KMS-11 (cell line): Measurements from ENCODE around the gene PCDHA13.

ENCODE experiments used
- H2AFZ ChIP-seq: fragments of 200-600 bp; sonication (generic); 2 replicates; pipeline ENCODE4 v1.6.1; 2016; ENCODE audit warnings: antibody characterized with exemption, mixed run types, low read depth
- H3K27ac ChIP-seq: fragments of 200-600 bp; sonication (generic); 2 replicates; pipeline ENCODE4 v1.6.1; 2016; ENCODE audit warnings: mild to moderate bottlenecking, mixed run types
- H3K27me3 ChIP-seq: fragments of 200-600 bp; sonication (generic); 2 replicates; pipeline ENCODE4 v1.6.1; 2017; ENCODE audit warnings: mild to moderate bottlenecking, low read depth, mixed run types, moderate library complexity; ENCODE audit not compliant: insufficient read depth
- H3K36me3 ChIP-seq: fragments of 200-600 bp; sonication (generic); 2 replicates; pipeline ENCODE4 v1.6.1; 2017; ENCODE audit warnings: mild to moderate bottlenecking, mixed run types; ENCODE audit not compliant: insufficient read depth
- H3K4me1 ChIP-seq: fragments of 200-600 bp; sonication (generic); 2 replicates; pipeline ENCODE4 v1.6.1; 2016; ENCODE audit warnings: mild to moderate bottlenecking, low read depth, mixed run types; ENCODE audit not compliant: poor library complexity, severe bottlenecking
- H3K4me2 ChIP-seq: fragments of 200-600 bp; sonication (generic); 2 replicates; pipeline ENCODE4 v1.7.0; 2016; ENCODE audit warnings: mild to moderate bottlenecking, mixed run types
- H3K4me3 ChIP-seq: fragments of 200-600 bp; sonication (generic); IDR thresholded peaks from 2 replicates; pipeline ENCODE4 v1.6.1; 2017; ENCODE audit warnings: low read depth, low read length, mixed read lengths; ENCODE audit not compliant: insufficient read depth
- H3K79me2 ChIP-seq: fragments of 200-600 bp; sonication (generic); 2 replicates; pipeline ENCODE4 v1.6.1; 2016; ENCODE audit warnings: low read depth, mixed run types; ENCODE audit not compliant: insufficient read depth
- H3K9ac ChIP-seq: fragments of 200-600 bp; sonication (generic); 2 replicates; pipeline ENCODE4 v1.6.1; 2016; ENCODE audit warnings: mild to moderate bottlenecking, mixed run types
- H4K20me1 ChIP-seq: fragments of 200-600 bp; sonication (generic); 2 replicates; pipeline ENCODE4 v1.6.1; 2016; ENCODE audit warnings: mild to moderate bottlenecking, mixed run types; ENCODE audit not compliant: insufficient read depth
- TF ChIP-seq, protein P1 (sequence below): fragments of 200-600 bp; sonication (generic); conservative IDR thresholded peaks from 2 replicates; pipeline ENCODE4 v1.6.1; 2017; ENCODE audit warnings: low read depth, mild to moderate bottlenecking, antibody characterized with exemption, low read length, moderate library complexity, mixed read lengths

PCDHA13 gene

DNA sequence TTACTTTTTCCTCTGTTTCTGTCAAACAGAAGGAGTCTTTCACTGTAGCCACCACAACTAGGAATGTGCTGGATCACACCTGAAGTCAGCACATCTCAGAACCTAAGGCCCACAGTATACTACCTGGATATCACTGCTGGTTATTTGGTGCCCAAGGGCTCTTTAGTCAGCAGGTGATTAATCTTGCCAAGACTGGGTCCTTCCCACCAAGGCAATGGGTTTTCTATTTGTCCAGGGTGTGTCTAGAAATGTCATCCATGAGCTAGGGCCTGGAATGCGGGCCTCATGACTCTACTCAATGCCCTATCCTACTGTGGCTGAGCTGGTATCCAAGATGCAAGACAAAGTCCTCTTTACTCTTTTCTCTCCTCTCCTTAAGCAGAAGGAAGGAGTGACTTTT, 34.4 kb downstream of the PCDHA13 start:
- Histone ChIP-seq H3K27me3 (no peaks in the 10 kb centered on the region), H4K20me1 (no peaks in the 10 kb centered on the region), H3K36me3 (no peaks in the 10 kb centered on the region), H3K4me3 (no peak overlapping the region), H3K4me1 (no peaks in the 10 kb centered on the region), H3K4me2 (no peak overlapping the region), H3K27ac (no peak overlapping the region), H3K9ac (no peak overlapping the region), H3K79me2 (no peaks in the 10 kb centered on the region), H2AFZ (no peak overlapping the region)
- TF ChIP-seq, protein P1, sequence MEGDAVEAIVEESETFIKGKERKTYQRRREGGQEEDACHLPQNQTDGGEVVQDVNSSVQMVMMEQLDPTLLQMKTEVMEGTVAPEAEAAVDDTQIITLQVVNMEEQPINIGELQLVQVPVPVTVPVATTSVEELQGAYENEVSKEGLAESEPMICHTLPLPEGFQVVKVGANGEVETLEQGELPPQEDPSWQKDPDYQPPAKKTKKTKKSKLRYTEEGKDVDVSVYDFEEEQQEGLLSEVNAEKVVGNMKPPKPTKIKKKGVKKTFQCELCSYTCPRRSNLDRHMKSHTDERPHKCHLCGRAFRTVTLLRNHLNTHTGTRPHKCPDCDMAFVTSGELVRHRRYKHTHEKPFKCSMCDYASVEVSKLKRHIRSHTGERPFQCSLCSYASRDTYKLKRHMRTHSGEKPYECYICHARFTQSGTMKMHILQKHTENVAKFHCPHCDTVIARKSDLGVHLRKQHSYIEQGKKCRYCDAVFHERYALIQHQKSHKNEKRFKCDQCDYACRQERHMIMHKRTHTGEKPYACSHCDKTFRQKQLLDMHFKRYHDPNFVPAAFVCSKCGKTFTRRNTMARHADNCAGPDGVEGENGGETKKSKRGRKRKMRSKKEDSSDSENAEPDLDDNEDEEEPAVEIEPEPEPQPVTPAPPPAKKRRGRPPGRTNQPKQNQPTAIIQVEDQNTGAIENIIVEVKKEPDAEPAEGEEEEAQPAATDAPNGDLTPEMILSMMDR = no peak

DNA sequence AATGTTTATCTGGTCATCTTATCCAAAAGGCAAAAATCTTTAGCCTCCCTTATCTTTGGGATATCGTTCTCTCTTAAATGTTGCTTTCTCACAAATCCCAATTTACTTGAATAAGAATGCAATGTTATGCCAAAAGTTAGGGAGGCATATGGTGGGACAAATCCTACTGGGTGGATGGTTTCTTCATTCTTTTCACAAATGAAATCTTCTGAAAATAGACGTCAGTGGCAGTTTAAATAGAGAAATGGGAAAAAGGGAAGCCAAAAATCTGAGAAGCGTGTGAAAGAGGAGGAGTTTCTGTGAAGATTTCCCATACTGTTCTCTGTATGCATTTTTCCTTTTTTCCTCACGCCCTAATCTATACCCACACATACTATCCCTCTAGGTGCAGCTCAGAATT, 41.7 kb downstream of the PCDHA13 start:
- Histone ChIP-seq H3K36me3 (no peaks in the 10 kb centered on the region), H2AFZ (no peak overlapping the region), H3K27me3 (no peaks in the 10 kb centered on the region), H3K4me3 (no peak overlapping the region), H3K79me2 (no peaks in the 10 kb centered on the region), H3K4me1 (no peaks in the 10 kb centered on the region), H3K4me2 (no peak overlapping the region), H4K20me1 (no peaks in the 10 kb centered on the region), H3K27ac (no peak overlapping the region), H3K9ac (no peak overlapping the region)
- TF ChIP-seq, protein P1 = no peak

DNA sequence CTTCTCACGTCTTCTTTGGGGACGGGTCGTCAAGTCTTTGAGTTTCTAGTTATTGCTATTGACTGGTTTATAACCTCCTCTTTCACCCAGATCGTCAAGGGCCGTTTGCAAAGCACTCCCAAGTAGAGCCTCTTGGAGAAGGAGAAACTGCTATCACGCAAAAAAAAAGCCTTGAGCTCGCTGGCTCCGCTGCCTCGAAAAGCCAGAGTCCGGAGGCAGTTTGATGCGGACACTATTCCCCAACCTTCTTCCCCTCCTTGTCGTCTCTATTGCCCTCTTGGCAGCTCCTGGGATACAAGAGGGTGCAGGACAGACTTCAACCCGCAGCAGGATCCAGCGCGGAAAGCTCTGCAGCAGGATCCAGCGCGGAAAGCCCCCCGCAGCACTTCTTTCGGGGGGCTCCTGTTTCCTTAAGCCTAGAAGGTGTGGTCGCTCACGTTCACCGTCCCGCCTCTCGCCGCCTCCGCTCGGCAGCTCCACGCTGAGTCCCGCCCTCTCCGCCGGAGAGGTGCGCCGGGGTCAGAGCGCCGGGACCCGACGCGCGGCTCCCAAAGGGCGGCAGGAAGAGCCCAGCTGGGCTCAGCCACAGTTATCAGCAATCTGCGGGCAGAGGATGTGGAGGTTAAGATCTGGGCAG, 44.0 kb downstream of the PCDHA13 start, which contains the start of gene PCDHAC1:
Gene PCDHAC1, plus strand, starts transcription at position 494 of the 637 bp plus-strand sequence. CDS start 594 bp downstream, outside the sequence.
- H3K9ac ChIP-seq = no peak within 1 kb of the TSS
- no peak within 1 kb of the TSS for H3K4me2 ChIP-seq
- TF ChIP-seq, protein P1 = no peak
- H2AFZ ChIP-seq = no peak within 1 kb of the TSS
- no peaks in the 10 kb centered on the region for H3K36me3 ChIP-seq
- H3K27ac ChIP-seq = no peak within 1 kb of the TSS
- no peaks in the 10 kb centered on the region for H3K27me3 ChIP-seq
- no peaks in the 10 kb centered on the region for H4K20me1 ChIP-seq
- H3K79me2 ChIP-seq = no peaks in the 10 kb centered on the region
- no peaks in the 10 kb centered on the region for H3K4me1 ChIP-seq
- H3K4me3 ChIP-seq = no peak within 1 kb of the TSS

DNA sequence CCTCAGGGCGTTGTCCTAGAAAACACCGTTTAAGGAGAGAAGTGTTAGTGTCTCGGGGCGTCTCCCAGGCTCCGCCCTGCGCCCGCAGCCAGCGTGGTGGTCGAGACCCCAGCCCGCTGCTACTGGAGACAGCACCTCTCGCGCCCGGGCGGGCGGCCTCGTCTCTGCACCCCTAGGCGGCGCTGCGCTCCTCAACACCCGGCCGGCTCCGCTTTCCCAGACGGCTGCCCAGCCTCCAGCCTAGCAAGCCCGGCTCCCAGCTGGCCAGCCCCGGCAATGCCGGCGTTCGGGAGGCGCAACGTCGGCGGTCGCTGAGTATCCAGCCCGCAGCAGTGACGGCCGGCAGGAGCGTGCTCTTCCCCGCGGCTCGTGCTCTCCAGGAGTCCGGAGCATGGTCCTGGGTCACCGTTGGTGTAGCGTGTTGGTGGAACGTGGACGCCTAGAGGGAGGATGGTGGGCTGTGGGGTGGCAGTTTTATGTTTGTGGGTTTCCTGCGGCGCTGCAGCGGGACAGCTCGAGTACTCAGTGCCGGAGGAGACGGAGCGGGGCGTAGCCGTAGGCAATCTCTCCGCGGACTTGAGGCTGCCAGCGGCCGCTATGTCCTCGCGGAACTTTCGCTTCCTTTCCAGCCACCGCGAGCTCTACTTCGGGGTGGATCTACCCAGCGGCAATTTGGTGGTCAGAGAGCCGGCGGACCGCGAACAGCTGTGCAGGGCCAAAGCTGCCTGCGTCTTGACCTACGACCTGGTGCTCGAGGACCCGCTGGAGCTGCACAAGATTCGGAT, 44.7 kb downstream of the PCDHA13 start:
- Histone ChIP-seq H3K27me3 (no peaks in the 10 kb centered on the region), H2AFZ (no peak overlapping the region), H4K20me1 (no peaks in the 10 kb centered on the region), H3K4me2 (no peak overlapping the region), H3K4me1 (no peaks in the 10 kb centered on the region), H3K79me2 (no peaks in the 10 kb centered on the region), H3K27ac (no peak overlapping the region), H3K36me3 (no peaks in the 10 kb centered on the region), H3K9ac (no peak overlapping the region), H3K4me3 (no peak overlapping the region)
- TF ChIP-seq, protein P1 = no peak
